Measurements from ENCODE around the gene RPH3AL. TPM values are rescaled to one million over a fixed set of nuclear protein-coding genes. Genes with fewer than 3 reads are reported as not detected.

The RPH3AL gene
- total RNA-seq, 4 donors from 2014 or later, result 24.3 to 90.5 (median 47.2) TPM

DNA sequence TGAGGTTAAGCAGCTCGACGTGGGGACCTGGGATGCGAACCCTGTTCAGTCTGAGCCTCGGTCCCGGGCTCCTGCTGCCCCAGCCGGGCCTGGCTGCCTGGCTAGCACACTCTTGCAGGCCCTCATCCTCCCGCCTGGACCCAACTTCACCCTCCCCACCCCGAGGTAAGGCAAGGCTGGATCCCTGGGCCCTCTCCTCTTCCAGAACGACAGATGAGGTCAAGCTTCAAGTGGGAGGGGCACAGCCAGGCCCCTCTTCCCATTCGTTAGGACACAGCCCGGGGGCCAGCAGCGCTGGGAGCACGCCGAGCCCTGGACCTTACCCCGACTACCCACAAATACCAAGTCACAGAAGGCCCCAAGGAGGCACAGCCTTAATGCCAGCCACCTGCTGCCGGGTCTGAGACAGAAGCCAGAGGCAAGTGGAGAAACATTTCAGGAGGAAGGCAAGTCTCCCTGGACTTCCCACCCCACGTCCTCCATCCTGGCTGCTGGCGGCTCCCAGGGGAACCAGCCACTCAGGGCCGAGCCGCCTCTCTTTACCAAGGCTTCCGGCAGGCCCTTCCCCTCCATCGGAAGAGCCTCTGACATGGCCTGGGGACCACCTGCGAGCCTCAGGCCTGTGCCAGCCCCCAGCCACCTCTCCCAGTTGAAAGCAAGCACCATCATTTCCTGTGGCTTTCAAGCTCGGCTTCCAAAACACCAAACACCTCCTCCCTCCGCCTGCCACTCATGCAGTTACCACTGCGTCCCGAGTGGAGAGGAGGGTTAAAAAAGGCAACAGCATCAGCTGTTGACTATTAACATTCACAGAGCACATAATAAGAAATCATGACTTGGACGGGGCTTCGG, 59.9 kb downstream of the RPH3AL start:
- intact Hi-C loops (cut with DNase I; ENCODE audit: low total_unique reads) (no loop called here), in situ Hi-C loops (cut with MboI; ENCODE audit: low pct_ligation_motif_present in 1 of 4, low pct_unique_long_range_greater_than_20kb in 1 of 4, low sequenced_read_pairs in 3 of 4) (no loop called here)
- 76% methylated on average over 29 of the region's 29 CpGs; no CpG with 5 or more reads in 1 of the 2 donors for WGBS, 2 donors (ENCODE audit: low coverage in 1 of 2)
- Histone ChIP-seq H3K36me3 (no peaks in the 10 kb centered on the region), H3K27ac (no peak overlapping the region), H3K4me3 (no peak overlapping the region), H3K9me3 (no peaks in the 10 kb centered on the region), H3K4me1 (no peaks in the 10 kb centered on the region), H3K27me3 (no peaks in the 10 kb centered on the region)
- no peak for TF ChIP-seq POLR2AphosphoS5 (IDR thresholded peaks at IDR 0.05)
- no peak for TF ChIP-seq POLR2A (IDR thresholded peaks at IDR 0.05)
- TF ChIP-seq, protein P1, sequence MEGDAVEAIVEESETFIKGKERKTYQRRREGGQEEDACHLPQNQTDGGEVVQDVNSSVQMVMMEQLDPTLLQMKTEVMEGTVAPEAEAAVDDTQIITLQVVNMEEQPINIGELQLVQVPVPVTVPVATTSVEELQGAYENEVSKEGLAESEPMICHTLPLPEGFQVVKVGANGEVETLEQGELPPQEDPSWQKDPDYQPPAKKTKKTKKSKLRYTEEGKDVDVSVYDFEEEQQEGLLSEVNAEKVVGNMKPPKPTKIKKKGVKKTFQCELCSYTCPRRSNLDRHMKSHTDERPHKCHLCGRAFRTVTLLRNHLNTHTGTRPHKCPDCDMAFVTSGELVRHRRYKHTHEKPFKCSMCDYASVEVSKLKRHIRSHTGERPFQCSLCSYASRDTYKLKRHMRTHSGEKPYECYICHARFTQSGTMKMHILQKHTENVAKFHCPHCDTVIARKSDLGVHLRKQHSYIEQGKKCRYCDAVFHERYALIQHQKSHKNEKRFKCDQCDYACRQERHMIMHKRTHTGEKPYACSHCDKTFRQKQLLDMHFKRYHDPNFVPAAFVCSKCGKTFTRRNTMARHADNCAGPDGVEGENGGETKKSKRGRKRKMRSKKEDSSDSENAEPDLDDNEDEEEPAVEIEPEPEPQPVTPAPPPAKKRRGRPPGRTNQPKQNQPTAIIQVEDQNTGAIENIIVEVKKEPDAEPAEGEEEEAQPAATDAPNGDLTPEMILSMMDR (IDR thresholded peaks at IDR 0.05), result no peak
- no peak for TF ChIP-seq EP300 (IDR thresholded peaks at IDR 0.05; ENCODE audit: low read depth)
- DNase-seq, result no peak

DNA sequence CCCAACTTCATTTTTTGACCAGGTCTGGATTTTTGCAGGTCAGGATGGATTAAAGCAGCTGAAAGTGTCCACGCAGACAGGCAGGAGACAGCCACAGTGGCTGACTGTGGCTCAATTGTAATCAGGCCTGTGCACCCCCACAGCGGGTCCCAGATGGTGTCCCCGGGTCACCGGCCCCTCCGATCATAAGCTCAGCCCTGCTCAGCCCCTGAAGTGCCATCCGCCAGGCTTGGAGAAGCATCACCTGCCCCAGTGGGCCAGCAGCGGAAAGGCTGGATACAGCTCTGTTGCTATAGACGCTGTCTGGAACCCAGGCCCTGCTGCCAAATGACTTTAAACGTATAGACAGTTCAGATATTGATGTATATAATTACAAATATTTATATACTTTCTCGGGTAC, 60.6 kb downstream of the RPH3AL start:
- Histone ChIP-seq H3K27ac (no peak overlapping the region), H3K4me1 (no peaks in the 10 kb centered on the region), H3K9me3 (no peaks in the 10 kb centered on the region), H3K4me3 (no peak overlapping the region), H3K27me3 (no peaks in the 10 kb centered on the region), H3K36me3 (no peaks in the 10 kb centered on the region)
- no peak for TF ChIP-seq POLR2A (IDR thresholded peaks at IDR 0.05)
- no peak for TF ChIP-seq EP300 (IDR thresholded peaks at IDR 0.05; ENCODE audit: low read depth)
- TF ChIP-seq, protein P1 (IDR thresholded peaks at IDR 0.05), result no peak
- TF ChIP-seq POLR2AphosphoS5 (IDR thresholded peaks at IDR 0.05), result no peak
- WGBS, 2 donors (ENCODE audit: low coverage in 1 of 2), result 89% methylated on average over 10 of the region's 10 CpGs; no CpG with 5 or more reads in 1 of the 2 donors
- no peak for DNase-seq
- intact Hi-C loops (cut with DNase I; ENCODE audit: low total_unique reads), result no loop called here
- in situ Hi-C loops (cut with MboI; ENCODE audit: low pct_ligation_motif_present in 1 of 4, low pct_unique_long_range_greater_than_20kb in 1 of 4, low sequenced_read_pairs in 3 of 4), result no loop called here

DNA sequence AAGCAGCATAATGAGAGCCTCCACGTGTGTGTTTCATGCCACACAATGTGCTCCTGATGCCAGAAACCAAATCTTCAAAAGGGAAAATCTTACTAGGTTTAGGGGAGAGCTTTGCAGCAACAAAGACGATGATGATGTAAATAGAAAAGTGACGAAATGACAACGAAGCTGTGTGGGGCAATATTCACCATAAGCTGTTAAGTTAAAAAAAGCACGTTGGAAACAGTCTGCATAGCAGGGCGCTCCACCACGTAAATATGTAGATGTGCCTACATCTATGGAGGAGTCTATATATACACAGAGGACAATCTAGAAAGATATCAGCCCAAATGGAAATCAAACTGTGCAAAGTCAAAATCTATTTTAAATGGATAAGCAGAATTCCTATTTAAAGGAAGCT, 61.0 kb downstream of the RPH3AL start:
- intact Hi-C loops (cut with DNase I; ENCODE audit: low total_unique reads), result no loop called here
- 71 to 81% methylated on average over 7 of the region's 7 CpGs for WGBS, 2 donors (ENCODE audit: low coverage in 1 of 2)

DNA sequence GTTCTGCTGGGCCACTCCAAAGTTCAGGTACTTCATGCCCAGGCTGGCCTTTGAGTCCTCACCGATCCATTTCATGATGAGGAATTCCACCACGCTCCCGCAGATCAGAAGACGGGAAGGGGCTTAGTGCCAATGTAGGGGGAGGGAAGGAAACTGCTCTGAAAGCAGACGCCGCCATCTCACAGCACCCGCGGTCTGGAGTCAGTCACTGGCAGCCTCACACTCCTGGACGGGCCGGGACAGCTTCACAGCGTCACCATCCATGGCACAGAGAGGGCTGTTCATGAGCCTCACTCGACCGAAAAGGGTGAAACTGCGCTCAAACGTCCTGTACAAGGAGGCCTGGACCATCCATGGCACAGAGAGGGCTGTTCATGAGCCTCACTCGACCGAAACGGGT, 62.0 kb downstream of the RPH3AL start:
- in situ Hi-C loops (cut with MboI; ENCODE audit: low pct_ligation_motif_present in 1 of 4, low pct_unique_long_range_greater_than_20kb in 1 of 4, low sequenced_read_pairs in 3 of 4), result no loop called here
- TF ChIP-seq POLR2A (IDR thresholded peaks at IDR 0.05), result no peak
- TF ChIP-seq, protein P1 (IDR thresholded peaks at IDR 0.05), result no peak
- TF ChIP-seq POLR2AphosphoS5 (IDR thresholded peaks at IDR 0.05), result no peak
- TF ChIP-seq EP300 (IDR thresholded peaks at IDR 0.05; ENCODE audit: low read depth), result no peak
- DNase-seq, result no peak

More for the DNA sequence above, 61.0 kb downstream of the RPH3AL start:
- no peak for DNase-seq
- Histone ChIP-seq H3K4me1 (no peaks in the 10 kb centered on the region), H3K4me3 (no peak overlapping the region), H3K36me3 (no peaks in the 10 kb centered on the region), H3K27me3 (no peaks in the 10 kb centered on the region), H3K27ac (no peak overlapping the region), H3K9me3 (no peaks in the 10 kb centered on the region)
- in situ Hi-C loops (cut with MboI; ENCODE audit: low pct_ligation_motif_present in 1 of 4, low pct_unique_long_range_greater_than_20kb in 1 of 4, low sequenced_read_pairs in 3 of 4), result no loop called here
- TF ChIP-seq POLR2A (IDR thresholded peaks at IDR 0.05), result no peak
- no peak for TF ChIP-seq POLR2AphosphoS5 (IDR thresholded peaks at IDR 0.05)
- TF ChIP-seq, protein P1 (IDR thresholded peaks at IDR 0.05), result no peak
- TF ChIP-seq EP300 (IDR thresholded peaks at IDR 0.05; ENCODE audit: low read depth), result no peak

More for the DNA sequence above, 62.0 kb downstream of the RPH3AL start:
- Histone ChIP-seq H3K4me1 (no peaks in the 10 kb centered on the region), H3K9me3 (no peaks in the 10 kb centered on the region), H3K27ac (no peak overlapping the region), H3K36me3 (no peaks in the 10 kb centered on the region), H3K27me3 (no peaks in the 10 kb centered on the region), H3K4me3 (no peak overlapping the region)
- intact Hi-C loops (cut with DNase I; ENCODE audit: low total_unique reads), result no loop called here
- 92% methylated on average over 18 of the region's 18 CpGs; no CpG with 5 or more reads in 1 of the 2 donors for WGBS, 2 donors (ENCODE audit: low coverage in 1 of 2)

Measured in transverse colon (tissue), 4 donors.